OCI-LY7 (cell line): Measurements from ENCODE around the gene POPDC3.

Experiments
- EZH2phosphoT487 ChIP-seq: fragments of 200-600 bp; sonication (generic); IDR thresholded peaks from 2 replicates; pipeline ENCODE4 v1.6.1; 2018; ENCODE audit warnings: low read depth, borderline replicate concordance, mild to moderate bottlenecking, mixed run types, antibody characterized with exemption, low read length, moderate library complexity, mixed read lengths
- TF ChIP-seq, protein P1 (sequence below): fragments of 200-600 bp; sonication (generic); conservative IDR thresholded peaks from 2 replicates; pipeline ENCODE4 v1.5.1; 2014; ENCODE audit warnings: mild to moderate bottlenecking, antibody characterized with exemption, low read length, moderate library complexity, mixed read lengths

DNA sequence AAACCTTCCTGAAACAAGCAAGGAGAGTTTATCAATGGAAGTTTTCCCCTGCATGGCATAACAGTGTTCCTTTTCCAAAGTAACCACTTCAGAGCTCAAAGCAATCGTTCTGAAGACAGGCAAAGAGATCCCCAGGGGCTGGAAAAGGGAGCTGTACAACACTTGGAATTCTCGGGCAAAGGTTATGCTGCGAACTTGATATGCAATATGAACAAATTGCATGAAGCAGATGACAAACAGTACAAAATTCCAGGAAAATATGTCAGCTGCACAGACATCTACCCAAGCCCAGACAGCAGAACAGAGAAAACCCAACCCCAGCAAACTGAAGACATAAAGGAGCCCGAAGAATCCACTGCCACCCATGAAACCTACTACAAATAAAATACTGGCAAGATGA is 18.4 kb downstream of the POPDC3 start:
- TF ChIP-seq, protein P1, sequence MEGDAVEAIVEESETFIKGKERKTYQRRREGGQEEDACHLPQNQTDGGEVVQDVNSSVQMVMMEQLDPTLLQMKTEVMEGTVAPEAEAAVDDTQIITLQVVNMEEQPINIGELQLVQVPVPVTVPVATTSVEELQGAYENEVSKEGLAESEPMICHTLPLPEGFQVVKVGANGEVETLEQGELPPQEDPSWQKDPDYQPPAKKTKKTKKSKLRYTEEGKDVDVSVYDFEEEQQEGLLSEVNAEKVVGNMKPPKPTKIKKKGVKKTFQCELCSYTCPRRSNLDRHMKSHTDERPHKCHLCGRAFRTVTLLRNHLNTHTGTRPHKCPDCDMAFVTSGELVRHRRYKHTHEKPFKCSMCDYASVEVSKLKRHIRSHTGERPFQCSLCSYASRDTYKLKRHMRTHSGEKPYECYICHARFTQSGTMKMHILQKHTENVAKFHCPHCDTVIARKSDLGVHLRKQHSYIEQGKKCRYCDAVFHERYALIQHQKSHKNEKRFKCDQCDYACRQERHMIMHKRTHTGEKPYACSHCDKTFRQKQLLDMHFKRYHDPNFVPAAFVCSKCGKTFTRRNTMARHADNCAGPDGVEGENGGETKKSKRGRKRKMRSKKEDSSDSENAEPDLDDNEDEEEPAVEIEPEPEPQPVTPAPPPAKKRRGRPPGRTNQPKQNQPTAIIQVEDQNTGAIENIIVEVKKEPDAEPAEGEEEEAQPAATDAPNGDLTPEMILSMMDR, result no peak
- no peak for TF ChIP-seq EZH2phosphoT487
